ENCODE data around the gene KIAA0232.

- TF ChIP-seq CTCF (IDR thresholded peaks at IDR 0.05 in 4 of 5, conservative IDR thresholded peaks at IDR 0.05 in 1 of 5): no peak
- no peak for TF ChIP-seq POLR2A (IDR thresholded peaks at IDR 0.05)
Observed at GRCh38 chr4:6802626-6803025, 20.1 kb downstream of the KIAA0232 start.
